Measurements from ENCODE around the gene RBMY1E.
"Not testable (repeated sequence)": the region's sequence is repeated elsewhere in the genome, so short reads cannot be mapped to it uniquely, and the experiment has no call there.

Gene RBMY1E

GRCh38 chrY:21917932-21918331, at the start of gene RBMY1E:
TSS of gene RBMY1E (minus strand) at chrY:21918032. CDS start at chrY:21916054, 1,978 bp downstream.
- not testable (repeated sequence) for H3K4me1 Mint-ChIP-seq (ENCODE audit: low read depth); H3K27ac Mint-ChIP-seq

GRCh38 chrY:21894426-21894825, 23.4 kb downstream of the RBMY1E start, which contains the start of gene RBMY1D:
TSS of gene RBMY1D (minus strand) at chrY:21894526. CDS start at chrY:21892513, 2,013 bp downstream.
- not testable (repeated sequence) for H3K4me3 Mint-ChIP-seq; H3K27me3 Mint-ChIP-seq (ENCODE audit: low read depth); H3K4me1 Mint-ChIP-seq (ENCODE audit: low read depth); H3K36me3 Mint-ChIP-seq (ENCODE audit: low read depth); H3K27ac Mint-ChIP-seq; H3K9me3 Mint-ChIP-seq

More at GRCh38 chrY:21917932-21918331, at the start of gene RBMY1E:
- not testable (repeated sequence) for H3K27me3 Mint-ChIP-seq (ENCODE audit: low read depth); H3K36me3 Mint-ChIP-seq (ENCODE audit: low read depth); H3K4me3 Mint-ChIP-seq; H3K9me3 Mint-ChIP-seq

- not testable (repeated sequence) for H3K4me3 Mint-ChIP-seq; H3K4me1 Mint-ChIP-seq (ENCODE audit: low read depth); H3K9me3 Mint-ChIP-seq; H3K27me3 Mint-ChIP-seq (ENCODE audit: low read depth); H3K36me3 Mint-ChIP-seq (ENCODE audit: low read depth); H3K27ac Mint-ChIP-seq
Observed at GRCh38 chrY:21869407-21870076, 48.3 kb downstream of the RBMY1E start.

All from T-helper 1 cell treated with Interleukin-12 subunit alpha and Interleukin-12 subunit beta and Interleukin-4 antibody, amounts not matched to agents 30 μg/mL and 1 μg/mL, for 36 hours (primary cell).